Stomach smooth muscle (tissue), 2 donors: ENCODE measurements around the gene RTEL1.

Source experiments
- H3K27ac ChIP-seq: one replicate; pipeline ENCODE4 v1.7.0; 2013; ENCODE audit warnings: mild to moderate bottlenecking, low read length, inconsistent platforms
- H3K27me3 ChIP-seq, 2 donors: one replicate each; pipeline ENCODE4 v1.7.0; 2013; ENCODE audit warnings: low read length in 2 of 2; ENCODE audit not compliant: insufficient read depth in 2 of 2, control insufficient read depth in 1 of 2
- H3K36me3 ChIP-seq, 2 donors: one replicate each; pipeline ENCODE4 v1.7.0; 2013; ENCODE audit warnings: low read length in 2 of 2; ENCODE audit not compliant: control insufficient read depth in 2 of 2, insufficient read depth in 2 of 2
- H3K4me1 ChIP-seq: one replicate; pipeline ENCODE4 v1.7.0; 2013; ENCODE audit warnings: low read length; ENCODE audit not compliant: control insufficient read depth, insufficient read depth
- H3K4me3 ChIP-seq, 2 donors: one replicate each; pipeline ENCODE4 v1.7.0; 2013; ENCODE audit warnings: low read length in 2 of 2
- H3K9ac ChIP-seq, 2 donors: one replicate each; pipeline ENCODE4 v1.7.0; 2013; ENCODE audit warnings: low read length in 2 of 2, mild to moderate bottlenecking in 1 of 2
- H3K9me3 ChIP-seq, 2 donors: one replicate each; pipeline ENCODE4 v1.7.0; 2013; ENCODE audit warnings: low read length in 2 of 2; ENCODE audit not compliant: control insufficient read depth in 2 of 2
- donor health status: healthy.
- donor health status: Pancreatic carcinoma.

RTEL1 gene

GRCh38 chr20:63619086-63619485, 39.0 kb upstream of the RTEL1 start:
- Histone ChIP-seq H3K27ac (no peak overlapping the region), H3K9me3 (no peaks in the 10 kb centered on the region), H3K9ac (no peak overlapping the region), H3K27me3 (no peaks in the 10 kb centered on the region), H3K36me3 (peaks cover 10 to 13% of the 10 kb centered on the region in 2 donors), H3K4me3 (no peak overlapping the region), H3K4me1 (no peaks in the 10 kb centered on the region)

GRCh38 chr20:63619505-63619904, 38.6 kb upstream of the RTEL1 start:
- Histone ChIP-seq H3K36me3 (peaks cover 10 to 13% of the 10 kb centered on the region in 2 donors), H3K27ac (no peak overlapping the region)

DNA sequence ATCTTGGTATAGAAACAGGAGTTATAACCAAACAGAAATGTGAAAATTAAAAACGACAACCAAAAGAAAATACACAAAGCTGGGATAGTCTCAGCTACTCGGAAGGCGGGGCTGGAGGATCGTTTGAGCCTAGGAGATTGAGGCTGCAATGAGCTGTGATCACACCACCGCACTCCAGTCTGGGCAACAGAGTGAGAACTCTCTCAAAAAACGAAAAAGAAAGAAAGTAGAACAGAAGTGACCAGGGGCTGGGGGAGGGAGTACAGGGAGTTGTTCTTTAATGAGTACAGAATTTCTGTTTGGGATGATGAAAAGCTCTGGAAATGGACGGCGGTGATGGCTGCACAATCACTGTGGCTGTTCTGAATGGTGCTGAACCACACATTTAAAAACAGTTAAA, 37.1 kb upstream of the RTEL1 start:
- Histone ChIP-seq H3K27me3 (no peaks in the 10 kb centered on the region), H3K27ac (no peak overlapping the region), H3K9me3 (no peaks in the 10 kb centered on the region), H3K36me3 (peaks cover 7 to 13% of the 10 kb centered on the region in 2 donors), H3K4me3 (no peak overlapping the region), H3K9ac (no peak overlapping the region), H3K4me1 (peaks cover 5% of the 10 kb centered on the region)

More at GRCh38 chr20:63619505-63619904, 38.6 kb upstream of the RTEL1 start:
- Histone ChIP-seq H3K27me3 (no peaks in the 10 kb centered on the region), H3K9ac (no peak overlapping the region), H3K9me3 (no peaks in the 10 kb centered on the region), H3K4me1 (no peaks in the 10 kb centered on the region), H3K4me3 (no peak overlapping the region)

GRCh38 chr20:63622096-63622495, 36.0 kb upstream of the RTEL1 start:
- Histone ChIP-seq H3K36me3 (peaks cover 7 to 11% of the 10 kb centered on the region in 2 donors), H3K4me1 (peaks cover 5% of the 10 kb centered on the region), H3K9ac (no peak overlapping the region), H3K9me3 (no peaks in the 10 kb centered on the region), H3K27ac (no peak overlapping the region), H3K4me3 (no peak overlapping the region), H3K27me3 (no peaks in the 10 kb centered on the region)

GRCh38 chr20:63622732-63623131, 35.4 kb upstream of the RTEL1 start:
- Histone ChIP-seq H3K4me3 (no peak overlapping the region), H3K27me3 (no peaks in the 10 kb centered on the region), H3K9me3 (no peaks in the 10 kb centered on the region), H3K36me3 (peaks cover 7 to 9% of the 10 kb centered on the region in 2 donors), H3K27ac (no peak overlapping the region), H3K4me1 (peaks cover 5% of the 10 kb centered on the region), H3K9ac (no peak overlapping the region)

DNA sequence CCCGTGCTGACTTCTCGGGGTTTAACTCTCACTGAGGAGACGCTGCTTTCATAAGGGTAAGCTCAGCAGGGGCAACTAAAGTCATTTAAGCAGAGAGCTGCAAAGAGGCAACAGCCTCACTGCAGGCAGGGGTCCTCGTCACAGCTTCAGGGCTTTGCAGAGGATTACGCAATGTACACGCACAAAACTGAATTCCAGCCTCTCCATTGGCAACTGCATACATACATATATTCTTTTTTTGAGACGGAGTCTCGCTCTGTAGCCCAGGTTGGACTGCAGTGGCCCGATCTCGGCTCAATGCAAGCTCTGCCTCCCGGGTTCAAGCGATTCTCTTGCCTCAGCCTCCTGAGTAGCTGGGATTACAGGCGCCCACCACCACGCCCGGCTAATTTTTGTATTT, 33.6 kb upstream of the RTEL1 start:
- Histone ChIP-seq H3K9me3 (no peaks in the 10 kb centered on the region), H3K9ac (no peak overlapping the region), H3K27me3 (no peaks in the 10 kb centered on the region), H3K36me3 (no peaks in the 10 kb centered on the region), H3K4me3 (no peak overlapping the region), H3K4me1 (peaks cover 17% of the 10 kb centered on the region), H3K27ac (no peak overlapping the region)

GRCh38 chr20:63625771-63626423, 32.2 kb upstream of the RTEL1 start:
- peak overlapping the region; percentile 84 for H3K27ac ChIP-seq
- no peaks in the 10 kb centered on the region for H3K9me3 ChIP-seq
- peak overlapping the region; percentile 74 to 93 for H3K4me3 ChIP-seq
- H3K4me1 ChIP-seq = peaks cover 19% of the 10 kb centered on the region
- peak overlapping the region; percentile 87 to 94 for H3K9ac ChIP-seq
- no peaks in the 10 kb centered on the region for H3K36me3 ChIP-seq
- H3K27me3 ChIP-seq = no peaks in the 10 kb centered on the region

DNA sequence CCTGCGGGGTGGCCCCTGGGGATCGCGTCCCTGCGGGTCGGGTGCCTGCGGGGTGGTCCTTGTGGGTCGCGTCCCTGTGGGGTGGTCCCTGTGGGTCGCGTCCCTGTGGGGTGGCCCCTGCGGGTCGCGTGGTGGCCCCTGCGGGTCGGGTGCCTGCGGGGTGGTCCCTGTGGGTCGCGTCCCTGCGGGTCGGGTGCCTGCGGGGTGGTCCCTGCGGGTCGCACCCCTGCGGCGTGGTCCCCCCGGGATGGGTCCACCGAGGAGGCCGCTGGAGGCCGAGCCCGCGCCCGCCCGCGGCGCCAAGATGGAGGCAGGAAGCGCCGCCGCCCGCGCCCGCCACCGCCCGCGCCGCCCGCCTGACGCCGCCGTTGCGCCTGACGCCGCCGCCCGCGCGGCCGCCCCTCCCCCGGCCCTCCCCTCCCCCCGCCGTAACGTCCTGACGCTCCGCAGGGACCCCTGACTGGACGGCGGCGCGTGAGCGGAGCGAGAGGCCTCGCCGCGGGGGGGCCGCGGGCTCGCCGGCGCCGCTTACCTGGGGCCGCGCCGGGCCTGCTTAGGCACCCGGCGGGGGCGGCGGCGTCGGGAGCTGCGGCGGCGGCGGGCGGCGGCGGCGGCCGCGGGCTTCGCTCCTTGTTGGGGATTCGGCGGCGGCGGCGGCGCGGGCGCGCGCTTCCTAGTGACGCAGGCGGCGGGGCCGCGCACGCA, 31.5 kb upstream of the RTEL1 start, which contains the start of gene GMEB2:
TSS of gene GMEB2 (minus strand) at position 678 of the 705 bp plus-strand sequence. CDS start 7,704 bp downstream, outside the sequence.
- Histone ChIP-seq H3K36me3 (no peaks in the 10 kb centered on the region), H3K27me3 (no peaks in the 10 kb centered on the region), H3K9ac (peak within 1 kb of the TSS; percentile 87 to 94), H3K9me3 (no peaks in the 10 kb centered on the region), H3K4me1 (peaks cover 19% of the 10 kb centered on the region), H3K27ac (peak within 1 kb of the TSS; percentile 84), H3K4me3 (peak within 1 kb of the TSS; percentile 74 to 93)

DNA sequence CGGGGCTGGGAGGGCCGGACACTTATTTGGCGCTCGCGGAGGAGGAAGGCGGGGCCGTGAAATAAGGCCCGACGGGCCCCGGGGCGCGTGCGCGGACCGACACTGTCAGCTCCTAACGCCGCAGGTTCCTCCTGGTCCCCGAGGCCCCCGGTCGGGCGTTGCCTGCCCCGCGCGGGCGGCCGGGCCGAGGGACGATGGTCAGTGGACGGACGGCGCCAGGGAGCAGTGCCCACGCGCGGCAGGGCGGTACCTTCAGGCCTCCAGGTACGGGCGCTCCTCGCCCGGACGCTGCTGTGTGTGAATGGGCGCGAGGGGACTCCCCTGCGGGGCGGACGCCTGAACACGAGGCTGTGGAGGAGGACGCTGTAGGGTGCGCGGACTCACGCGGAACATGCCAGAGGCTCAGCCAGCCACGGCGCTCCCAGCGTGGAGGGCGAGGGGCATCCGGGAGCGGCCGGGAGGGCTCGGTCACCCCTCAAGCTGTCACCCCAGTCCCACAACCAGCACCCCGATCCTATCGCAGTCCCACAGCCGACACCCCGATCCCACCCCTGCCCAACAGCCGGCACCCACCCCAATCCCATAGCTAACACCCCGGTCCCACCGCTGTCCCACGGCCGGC, 30.9 kb upstream of the RTEL1 start:
- Histone ChIP-seq H3K27ac (peak overlapping the region; percentile 80), H3K4me1 (peaks cover 19% of the 10 kb centered on the region), H3K9ac (peak overlapping the region; percentile 84 to 85), H3K36me3 (no peaks in the 10 kb centered on the region), H3K9me3 (no peaks in the 10 kb centered on the region), H3K4me3 (peak overlapping the region; percentile 73 to 93), H3K27me3 (no peaks in the 10 kb centered on the region)

GRCh38 chr20:63627751-63628245, 30.3 kb upstream of the RTEL1 start:
- H3K9me3 ChIP-seq = no peaks in the 10 kb centered on the region
- no peak overlapping the region for H3K27ac ChIP-seq
- peak overlapping the region; percentile 69 to 85 for H3K9ac ChIP-seq
- H3K36me3 ChIP-seq = no peaks in the 10 kb centered on the region
- H3K4me1 ChIP-seq = peaks cover 19% of the 10 kb centered on the region
- peak overlapping the region; percentile 73 to 93 for H3K4me3 ChIP-seq
- H3K27me3 ChIP-seq = no peaks in the 10 kb centered on the region
